Subcutaneous abdominal adipose tissue (tissue), 5 donors: ENCODE measurements around the gene FBXO21.
"Not testable (repeated sequence)": the region's sequence is repeated elsewhere in the genome, so short reads cannot be mapped to it uniquely, and the experiment has no call there.

ENCODE experiments used
- H3K27ac ChIP-seq: one replicate; pipeline ENCODE4 v1.7.0; 2013; ENCODE audit warnings: low read depth, mild to moderate bottlenecking, inconsistent platforms, low read length, moderate library complexity
- H3K27me3 ChIP-seq, 5 donors: one replicate each; pipeline ENCODE4 v1.7.0; 2013; ENCODE audit warnings: low read length in 5 of 5, inconsistent platforms in 1 of 5; ENCODE audit not compliant: control insufficient read depth in 5 of 5, insufficient read depth in 4 of 5
- H3K36me3 ChIP-seq, 5 donors: one replicate each; pipeline ENCODE4 v1.7.0; 2013; ENCODE audit warnings: low read length in 5 of 5; ENCODE audit not compliant: control insufficient read depth in 5 of 5, insufficient read depth in 5 of 5
- H3K4me1 ChIP-seq, 5 donors: one replicate each; pipeline ENCODE4 v1.7.0; 2013; ENCODE audit warnings: low read length in 5 of 5, mild to moderate bottlenecking in 3 of 5, moderate library complexity in 1 of 5; ENCODE audit not compliant: control insufficient read depth in 5 of 5, insufficient read depth in 5 of 5
- H3K4me3 ChIP-seq, 5 donors: one replicate each; pipeline ENCODE4 v1.7.0; 2013; ENCODE audit warnings: low read length in 5 of 5, low read depth in 1 of 5
- H3K9ac ChIP-seq, 5 donors: one replicate each; pipeline ENCODE4 v1.7.0; 2013; ENCODE audit warnings: low read length in 5 of 5, mild to moderate bottlenecking in 4 of 5, moderate library complexity in 3 of 5
- H3K9me3 ChIP-seq, 5 donors: one replicate each; pipeline ENCODE4 v1.7.0; 2013; ENCODE audit warnings: low read length in 5 of 5; ENCODE audit not compliant: control insufficient read depth in 5 of 5
- donor health status: healthy.
- donor health status: healthy.
- donor health status: healthy.
- donor health status: healthy.
- donor health status: healthy.

The FBXO21 gene

DNA sequence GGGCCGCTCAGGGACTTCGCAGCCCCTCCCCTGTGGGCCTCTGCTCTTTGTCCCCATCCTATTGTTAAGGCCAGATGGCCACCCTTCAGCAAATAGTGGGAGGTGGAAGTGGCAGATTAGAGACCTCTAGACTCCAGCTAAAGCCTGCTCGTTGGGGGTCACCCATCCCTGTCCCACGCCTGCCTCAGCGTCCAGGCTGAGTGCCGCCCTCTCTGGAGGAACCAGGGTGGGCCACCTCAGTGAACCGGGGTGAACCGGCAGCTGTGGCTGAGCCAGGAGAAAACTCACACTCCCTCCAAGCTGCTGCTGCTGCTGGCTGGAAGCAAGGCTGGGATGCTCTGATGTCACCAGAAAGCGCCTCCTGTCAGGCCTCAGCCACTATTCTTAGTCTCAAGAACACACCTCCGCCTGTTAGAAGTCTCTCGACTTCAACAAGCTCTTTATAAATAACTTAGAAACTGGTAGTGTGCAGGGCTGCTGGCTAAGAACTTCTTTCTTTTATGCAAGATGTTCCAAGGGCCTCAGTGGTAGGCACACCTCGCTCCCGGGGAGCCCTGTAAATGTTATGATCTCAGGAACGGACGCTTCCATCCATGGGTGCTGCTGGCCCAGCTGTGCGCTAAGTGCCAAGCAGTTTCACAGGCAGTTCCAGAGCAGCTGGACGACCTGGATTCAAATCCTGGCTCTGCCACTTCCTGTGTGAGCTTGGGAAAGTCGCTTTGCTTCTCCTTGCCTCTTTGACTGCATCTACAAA, 71.3 kb downstream of the FBXO21 start:
- H3K9me3 ChIP-seq: no peaks in the 10 kb centered on the region
- H3K4me3 ChIP-seq: no peak overlapping the region
- H3K4me1 ChIP-seq: peaks cover 0 to 30% (median 20%) of the 10 kb centered on the region in 5 donors
- H3K27me3 ChIP-seq: peaks cover 0 to 3% (median 2%) of the 10 kb centered on the region in 5 donors
- no peak overlapping the region for H3K27ac ChIP-seq
- H3K36me3 ChIP-seq: no peaks in the 10 kb centered on the region
- no peak overlapping the region for H3K9ac ChIP-seq

DNA sequence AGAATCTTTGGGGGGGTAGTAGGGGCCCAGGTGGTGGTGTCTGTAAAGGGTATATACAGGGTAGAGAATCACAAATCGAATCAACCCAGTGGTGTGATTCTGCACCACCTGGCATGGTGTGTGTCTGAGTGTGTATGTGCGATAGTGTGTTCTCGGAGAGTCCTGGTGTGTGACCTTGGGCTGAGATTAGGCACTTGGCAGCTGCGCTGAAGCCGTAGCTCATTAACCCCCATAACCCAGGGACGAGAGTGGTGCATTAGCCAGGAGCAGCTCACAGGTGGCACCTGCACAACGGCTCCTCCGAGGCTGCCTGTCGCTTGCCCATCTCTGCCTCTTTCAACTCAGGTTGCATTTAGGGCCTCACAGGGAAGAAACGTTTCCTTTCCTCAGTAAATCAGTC, 75.5 kb downstream of the FBXO21 start:
- Histone ChIP-seq H3K4me3 (no peak overlapping the region), H3K9me3 (peaks cover 0 to 3% (median 0%) of the 10 kb centered on the region in 5 donors), H3K4me1 (peaks cover 0 to 27% (median 19%) of the 10 kb centered on the region in 5 donors), H3K27ac (no peak overlapping the region), H3K36me3 (no peaks in the 10 kb centered on the region), H3K27me3 (peaks cover 0 to 9% (median 4%) of the 10 kb centered on the region in 5 donors), H3K9ac (no peak overlapping the region)

DNA sequence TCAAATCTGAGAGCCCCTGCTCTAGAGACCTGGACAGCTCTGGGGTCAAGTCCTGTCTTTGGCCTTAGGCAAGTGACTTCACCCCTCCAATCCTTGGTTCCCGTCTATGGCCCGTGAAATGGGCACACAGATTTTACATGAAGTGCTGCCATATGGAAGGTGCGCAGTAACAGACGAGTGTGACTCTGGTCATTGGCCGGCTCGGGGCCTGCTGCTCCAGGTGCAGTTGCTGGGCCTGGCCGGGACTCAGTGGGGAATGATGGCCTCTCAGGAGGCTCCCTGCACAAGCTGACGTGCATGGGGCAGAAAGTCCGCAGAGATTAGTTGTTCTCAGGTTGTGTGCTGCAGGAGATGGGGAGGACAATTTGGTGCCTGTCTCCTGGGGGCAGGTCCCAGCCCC, 77.0 kb downstream of the FBXO21 start:
- Histone ChIP-seq H3K36me3 (no peaks in the 10 kb centered on the region), H3K27me3 (peaks cover 0 to 6% (median 4%) of the 10 kb centered on the region in 5 donors), H3K27ac (no peak overlapping the region), H3K9ac (no peak overlapping the region), H3K4me1 (peaks cover 0 to 11% (median 4%) of the 10 kb centered on the region in 5 donors), H3K9me3 (peaks cover 0 to 3% (median 0%) of the 10 kb centered on the region in 5 donors), H3K4me3 (no peak overlapping the region)

GRCh38 chr12:117111821-117112595, 78.3 kb downstream of the FBXO21 start:
- H3K27ac ChIP-seq: no peak overlapping the region

DNA sequence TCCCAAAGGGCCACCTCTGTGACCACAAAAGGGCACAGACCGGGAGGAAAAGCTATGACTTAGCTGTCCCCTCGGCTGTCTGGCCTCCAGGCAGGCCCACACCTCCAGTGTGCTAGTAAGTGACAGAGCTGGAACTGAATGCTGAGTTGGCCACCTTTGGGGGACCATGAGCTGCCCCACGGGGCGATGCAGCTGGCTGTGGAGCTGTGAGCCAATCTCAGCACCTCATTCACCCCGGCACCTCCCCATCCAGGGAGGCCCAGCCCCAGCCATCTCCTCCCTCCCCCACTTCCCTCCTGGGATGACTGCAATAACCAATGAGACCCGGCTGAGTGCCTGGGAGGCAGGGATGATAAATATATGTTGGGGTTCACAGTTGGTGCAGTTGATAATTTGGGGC, 78.9 kb downstream of the FBXO21 start:
- Histone ChIP-seq H3K4me3 (no peak overlapping the region), H3K27ac (no peak overlapping the region), H3K9me3 (peaks cover 0 to 3% (median 0%) of the 10 kb centered on the region in 5 donors), H3K27me3 (peaks cover 0 to 6% (median 4%) of the 10 kb centered on the region in 5 donors), H3K36me3 (no peaks in the 10 kb centered on the region), H3K9ac (no peak overlapping the region), H3K4me1 (peaks cover 0 to 6% (median 0%) of the 10 kb centered on the region in 5 donors)

More at GRCh38 chr12:117111821-117112595, 78.3 kb downstream of the FBXO21 start:
- Histone ChIP-seq H3K27me3 (peaks cover 0 to 6% (median 4%) of the 10 kb centered on the region in 5 donors), H3K4me3 (no peak overlapping the region), H3K9ac (no peak overlapping the region), H3K4me1 (peaks cover 0 to 6% (median 0%) of the 10 kb centered on the region in 5 donors), H3K36me3 (no peaks in the 10 kb centered on the region), H3K9me3 (peaks cover 0 to 3% (median 0%) of the 10 kb centered on the region in 5 donors)

- Histone ChIP-seq H3K27ac (no peak overlapping the region), H3K27me3 (peaks cover 0 to 9% (median 4%) of the 10 kb centered on the region in 5 donors), H3K9ac (no peak overlapping the region), H3K4me1 (peaks cover 0 to 6% (median 0%) of the 10 kb centered on the region in 5 donors), H3K9me3 (peaks cover 0 to 3% (median 0%) of the 10 kb centered on the region in 5 donors), H3K36me3 (no peaks in the 10 kb centered on the region), H3K4me3 (no peak overlapping the region)
Observed at GRCh38 chr12:117109943-117110635, 80.2 kb downstream of the FBXO21 start.

- H3K27ac ChIP-seq: no peak overlapping the region
- H3K36me3 ChIP-seq: no peaks in the 10 kb centered on the region
- peaks cover 0 to 3% (median 0%) of the 10 kb centered on the region in 5 donors for H3K9me3 ChIP-seq
- H3K4me1 ChIP-seq: peaks cover 0 to 7% (median 0%) of the 10 kb centered on the region in 5 donors
- no peak overlapping the region for H3K9ac ChIP-seq
- H3K4me3 ChIP-seq: no peak overlapping the region
- H3K27me3 ChIP-seq: peaks cover 6 to 13% (median 9%) of the 10 kb centered on the region in 5 donors
Observed at GRCh38 chr12:117105902-117106301, 84.4 kb downstream of the FBXO21 start.

DNA sequence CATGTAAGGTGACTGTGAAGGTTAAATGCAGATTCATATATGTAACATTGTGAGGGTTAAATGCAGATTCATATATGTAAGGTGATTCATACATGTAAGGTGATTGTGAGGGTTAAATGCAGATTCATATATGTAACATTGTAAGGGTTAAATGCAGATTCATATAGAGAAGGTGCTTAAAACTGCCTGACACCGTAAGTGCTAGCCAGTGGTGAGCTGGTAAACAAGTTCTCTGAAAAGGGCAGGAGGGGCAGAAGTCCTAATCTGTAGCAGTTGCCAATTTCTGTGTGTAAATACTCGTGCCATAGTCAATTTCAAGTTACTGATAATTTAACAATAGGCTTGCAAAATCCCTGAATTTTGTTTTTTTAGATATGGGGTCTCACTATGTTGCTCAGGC, 86.3 kb downstream of the FBXO21 start:
- Histone ChIP-seq H3K4me1 (peaks cover 0 to 13% (median 6%) of the 10 kb centered on the region in 5 donors), H3K27me3 (peaks cover 14 to 21% (median 18%) of the 10 kb centered on the region in 5 donors)
- H3K9ac ChIP-seq, H3K4me3 ChIP-seq, H3K36me3 ChIP-seq, H3K27ac ChIP-seq, H3K9me3 ChIP-seq: not testable (repeated sequence)

- H3K27ac ChIP-seq: no peak overlapping the region
- H3K27me3 ChIP-seq: peaks cover 22 to 33% (median 25%) of the 10 kb centered on the region in 5 donors
- H3K9ac ChIP-seq: no peak overlapping the region
- no peaks in the 10 kb centered on the region for H3K36me3 ChIP-seq
- H3K4me1 ChIP-seq: peaks cover 0 to 25% (median 17%) of the 10 kb centered on the region in 5 donors
- H3K9me3 ChIP-seq: no peaks in the 10 kb centered on the region
- H3K4me3 ChIP-seq: no peak overlapping the region
Observed at GRCh38 chr12:117102800-117103181, 87.5 kb downstream of the FBXO21 start.
